Keratinocyte (primary cell): ENCODE measurements around the gene RUNX1. TPM values are rescaled to one million over a fixed set of nuclear protein-coding genes. Genes with fewer than 3 reads are reported as not detected.

ENCODE experiments used
- DNase-seq: peaks from one replicate; pipeline ENCODE4 v3.0.0-alpha.2; 2011; ENCODE audit warnings: low read depth, missing footprints, low spot score
- FAIRE-seq: peaks from 2 replicates; lab custom pipeline; 2011; peaks lifted over from hg19 to GRCh38; lab: Jason Lieb, UNC
- H2AFZ ChIP-seq: 2 replicates; pipeline ENCODE4 v1.6.0; 2012; ENCODE audit warnings: low read length, control low read depth, inconsistent platforms; ENCODE audit not compliant: control insufficient read depth
- H3K27ac ChIP-seq: 2 replicates; pipeline ENCODE4 v1.5.1; 2011; ENCODE audit warnings: low read length; ENCODE audit not compliant: control insufficient read depth, insufficient read depth
- H3K27me3 ChIP-seq: 3 replicates; pipeline ENCODE4 v1.6.0; 2011; ENCODE audit warnings: low read length; ENCODE audit not compliant: control insufficient read depth, insufficient read depth; ENCODE audit errors: extremely low read depth
- H3K36me3 ChIP-seq, 2 experiments: 2 replicates in 1 of 2; 3 replicates in 1 of 2; pipeline ENCODE4 v1.5.1; 2011; ENCODE audit warnings: low read length in 2 of 2, mild to moderate bottlenecking in 1 of 2; ENCODE audit not compliant: control insufficient read depth in 2 of 2, insufficient read depth in 2 of 2; ENCODE audit errors: extremely low read depth in 1 of 2
- H3K4me1 ChIP-seq: 3 replicates; pipeline ENCODE4 v1.5.1; 2011; ENCODE audit warnings: low read length; ENCODE audit not compliant: control insufficient read depth, insufficient read depth; ENCODE audit errors: extremely low read depth
- H3K4me2 ChIP-seq: 3 replicates; pipeline ENCODE4 v1.6.0; 2011; ENCODE audit warnings: low read depth, low read length; ENCODE audit not compliant: control insufficient read depth, insufficient read depth; ENCODE audit errors: extremely low read depth
- H3K4me3 ChIP-seq, 3 experiments: fragments of 200-600 bp in 1 of 3; sonication (generic) in 1 of 3; 2 replicates in 2 of 3; 3 replicates in 1 of 3; pipeline ENCODE4 v1.5.1; 2011 to 2016; ENCODE audit warnings: low read length in 3 of 3, mild to moderate bottlenecking in 3 of 3, control low read depth in 2 of 3, inconsistent platforms in 1 of 3, low read depth in 1 of 3, mixed read lengths in 1 of 3, mixed run types in 1 of 3, moderate library complexity in 1 of 3; ENCODE audit not compliant: control insufficient read depth in 2 of 3, insufficient read depth in 2 of 3; ENCODE audit errors: extremely low read depth in 1 of 3
- H3K79me2 ChIP-seq: 2 replicates; pipeline ENCODE4 v1.6.0; 2012; ENCODE audit warnings: low read length; ENCODE audit not compliant: control insufficient read depth, insufficient read depth
- H3K9ac ChIP-seq: 3 replicates; pipeline ENCODE4 v1.6.0; 2011; ENCODE audit warnings: low read length; ENCODE audit not compliant: control insufficient read depth, insufficient read depth; ENCODE audit errors: extremely low read depth
- H3K9me1 ChIP-seq: 3 replicates; pipeline ENCODE4 v1.6.0; 2011; ENCODE audit warnings: low read length; ENCODE audit not compliant: control insufficient read depth, insufficient read depth; ENCODE audit errors: extremely low read depth
- H3K9me3 ChIP-seq: 2 replicates; pipeline ENCODE4 v1.5.1; 2012; ENCODE audit warnings: low read depth, low read length; ENCODE audit not compliant: control insufficient read depth
- H4K20me1 ChIP-seq: 3 replicates; pipeline ENCODE4 v1.6.0; 2011; ENCODE audit warnings: low read length; ENCODE audit not compliant: control insufficient read depth, insufficient read depth; ENCODE audit errors: extremely low read depth
- EZH2 ChIP-seq: IDR thresholded peaks from one replicate; pipeline ENCODE4 v1.6.1; 2012; ENCODE audit warnings: inconsistent platforms, mild to moderate bottlenecking, low read length, moderate library complexity
- dilution Hi-C: fragments of 300-500 bp; cut with MboI; formaldehyde crosslinking; loops from one replicate; pipeline ENCODE4 v1.7.0; 2020; ENCODE audit warnings: low sequenced_read_pairs; ENCODE audit not compliant: extremely low pct_ligation_motif_present
- polyA plus RNA-seq, 5 experiments: library from polyadenylated mRNA; depleted of rRNA in 3 of 5; stranded (reverse) in 3 of 5; stranded (forward) in 1 of 5; unstranded in 1 of 5; fragments of >200 nt; gene quantifications; 1 replicate in 1 of 5; 2 replicates in 3 of 5; 3 replicates in 1 of 5; pipeline versions ENCODE4 v1.2.1 to v1.2.3, GENCODE V29; 2011 to 2012; ENCODE audit warnings: missing spikeins in 2 of 5, low read depth in 1 of 5, low replicate concordance in 1 of 5
- TF ChIP-seq, protein P1 (sequence below), 3 experiments: IDR thresholded peaks in 1 of 3; conservative IDR thresholded peaks in 1 of 3; optimal IDR thresholded peaks in 1 of 3; 2 replicates in 2 of 3; 3 replicates in 1 of 3; pipeline versions ENCODE3 to v1.5.1; 2011; ENCODE audit warnings: low read length in 3 of 3, mild to moderate bottlenecking in 3 of 3, moderate library complexity in 2 of 3, control low read depth in 1 of 3, inconsistent platforms in 1 of 3; ENCODE audit not compliant: insufficient read depth in 2 of 3; ENCODE audit errors: extremely low read depth in 1 of 3

Gene RUNX1
- polyA plus RNA-seq, 1 donor (not counting 4 experiments of a cell fraction or from before 2014, with no cell fraction given), result 44.9 TPM

DNA sequence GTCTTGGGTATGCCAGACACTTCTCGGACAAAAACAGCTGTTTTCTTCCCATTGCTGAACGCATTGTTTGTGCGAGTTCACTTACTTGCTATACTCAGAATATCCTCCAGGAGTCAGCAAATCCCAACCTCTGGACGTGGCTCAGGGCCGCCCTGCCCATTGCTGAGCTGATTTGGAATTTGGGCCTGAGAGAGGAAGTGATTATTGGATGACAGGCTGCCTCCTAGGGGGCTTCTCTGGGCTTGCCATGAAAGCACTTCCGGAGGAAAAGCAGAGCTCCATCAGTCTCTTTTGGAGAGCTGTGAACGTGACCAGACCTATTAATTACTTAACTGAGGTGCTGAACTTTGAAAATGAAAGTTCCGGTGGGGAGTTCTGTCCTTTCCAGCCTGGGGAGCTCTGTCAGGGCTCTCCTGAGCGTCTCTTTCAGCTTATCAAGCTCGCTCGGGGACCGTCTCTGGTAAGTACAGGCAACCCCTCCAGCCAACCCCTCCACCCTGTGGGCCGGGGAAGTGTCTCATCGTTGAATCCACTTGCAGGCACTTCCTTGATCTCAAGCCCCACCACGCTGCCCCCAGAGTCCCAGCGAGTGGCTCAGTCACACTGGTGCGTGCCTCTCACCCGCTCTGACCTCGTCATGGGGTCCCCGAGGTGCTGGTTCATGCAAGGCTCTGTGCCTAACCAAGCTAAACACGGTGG, 303.4 kb downstream of the RUNX1 start:
- no peak overlapping the region for H3K27ac ChIP-seq
- H4K20me1 ChIP-seq, result no peaks in the 10 kb centered on the region
- peak overlapping the region; percentile 31 for H3K4me2 ChIP-seq
- dilution Hi-C loops, result no loop called here
- no peak overlapping the region for H3K4me3 ChIP-seq
- FAIRE-seq (peak; percentile 84), DNase-seq (peak; percentile 45)
- peaks cover 24% of the 10 kb centered on the region for H3K4me1 ChIP-seq
- TF ChIP-seq, protein P1, sequence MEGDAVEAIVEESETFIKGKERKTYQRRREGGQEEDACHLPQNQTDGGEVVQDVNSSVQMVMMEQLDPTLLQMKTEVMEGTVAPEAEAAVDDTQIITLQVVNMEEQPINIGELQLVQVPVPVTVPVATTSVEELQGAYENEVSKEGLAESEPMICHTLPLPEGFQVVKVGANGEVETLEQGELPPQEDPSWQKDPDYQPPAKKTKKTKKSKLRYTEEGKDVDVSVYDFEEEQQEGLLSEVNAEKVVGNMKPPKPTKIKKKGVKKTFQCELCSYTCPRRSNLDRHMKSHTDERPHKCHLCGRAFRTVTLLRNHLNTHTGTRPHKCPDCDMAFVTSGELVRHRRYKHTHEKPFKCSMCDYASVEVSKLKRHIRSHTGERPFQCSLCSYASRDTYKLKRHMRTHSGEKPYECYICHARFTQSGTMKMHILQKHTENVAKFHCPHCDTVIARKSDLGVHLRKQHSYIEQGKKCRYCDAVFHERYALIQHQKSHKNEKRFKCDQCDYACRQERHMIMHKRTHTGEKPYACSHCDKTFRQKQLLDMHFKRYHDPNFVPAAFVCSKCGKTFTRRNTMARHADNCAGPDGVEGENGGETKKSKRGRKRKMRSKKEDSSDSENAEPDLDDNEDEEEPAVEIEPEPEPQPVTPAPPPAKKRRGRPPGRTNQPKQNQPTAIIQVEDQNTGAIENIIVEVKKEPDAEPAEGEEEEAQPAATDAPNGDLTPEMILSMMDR (optimal IDR thresholded peaks at IDR 0.05 in 1 of 3, IDR thresholded peaks at IDR 0.05 in 1 of 3, conservative IDR thresholded peaks at IDR 0.05 in 1 of 3; ENCODE audit: extremely low read depth in 1 of 3, insufficient read depth in 2 of 3, low read length in 3 of 3), result peak; percentile 78 to 97 (median 90)
- no peak for TF ChIP-seq EZH2
- H3K27me3 ChIP-seq, result no peaks in the 10 kb centered on the region
- H2AFZ ChIP-seq, result no peak overlapping the region
- H3K9me1 ChIP-seq, result no peaks in the 10 kb centered on the region
- H3K9ac ChIP-seq, result no peak overlapping the region
- no peaks in the 10 kb centered on the region for H3K36me3 ChIP-seq
- H3K79me2 ChIP-seq, result no peaks in the 10 kb centered on the region
- no peaks in the 10 kb centered on the region for H3K9me3 ChIP-seq

DNA sequence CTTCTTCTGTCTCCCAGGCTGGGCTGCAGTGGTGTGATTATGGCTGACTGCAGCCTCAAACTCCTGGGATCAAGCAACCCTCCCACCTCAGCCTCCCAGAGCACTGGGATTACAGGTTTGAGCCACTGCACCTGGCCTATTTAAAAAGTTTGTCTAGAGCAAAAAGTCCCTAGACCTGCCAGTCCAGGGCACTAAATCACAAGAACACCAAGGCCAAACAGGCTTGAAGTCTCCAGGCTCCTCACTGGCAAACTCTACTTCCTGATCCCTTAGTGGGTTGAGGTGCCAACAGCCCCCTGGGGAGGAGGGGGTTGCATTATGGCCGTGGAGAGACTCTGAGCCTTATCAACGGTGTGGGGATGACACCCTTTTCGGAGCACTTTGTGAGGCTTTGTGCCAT, 304.3 kb downstream of the RUNX1 start:
- Histone ChIP-seq H2AFZ (no peak overlapping the region), H3K27ac (no peak overlapping the region), H3K27me3 (no peaks in the 10 kb centered on the region), H3K9me3 (no peaks in the 10 kb centered on the region), H3K9ac (no peak overlapping the region), H4K20me1 (no peaks in the 10 kb centered on the region), H3K4me3 (no peak overlapping the region), H3K36me3 (no peaks in the 10 kb centered on the region), H3K9me1 (no peaks in the 10 kb centered on the region), H3K79me2 (no peaks in the 10 kb centered on the region), H3K4me2 (no peak overlapping the region), H3K4me1 (peaks cover 24% of the 10 kb centered on the region)
- TF ChIP-seq, protein P1 (optimal IDR thresholded peaks at IDR 0.05 in 1 of 3, IDR thresholded peaks at IDR 0.05 in 1 of 3, conservative IDR thresholded peaks at IDR 0.05 in 1 of 3; ENCODE audit: extremely low read depth in 1 of 3, insufficient read depth in 2 of 3, low read length in 3 of 3), result no peak
- TF ChIP-seq EZH2, result no peak
- FAIRE-seq (no peak), DNase-seq (no peak)
- dilution Hi-C loops, result no loop called here
